NB4 (cell line): ENCODE measurements around the gene NUDT2.

Experiments used
- CTCF ChIP-seq: IDR thresholded peaks from one replicate; pipeline ENCODE4 v1.5.1; 2012; ENCODE audit warnings: low read depth, low read length
- POLR2A ChIP-seq: IDR thresholded peaks from 2 replicates; pipeline ENCODE4 v1.6.1; 2011; ENCODE audit warnings: mild to moderate bottlenecking; ENCODE audit not compliant: insufficient read length; ENCODE audit errors: extremely low read depth

GRCh38 chr9:34373749-34374148 is 44.4 kb downstream of the NUDT2 start:
- no peak for TF ChIP-seq CTCF
- TF ChIP-seq POLR2A: no peak
